IMR-90 (cell line): ENCODE results near the gene TELO2. TPM values are rescaled to one million over a fixed set of nuclear protein-coding genes. Genes with fewer than 3 reads are reported as not detected.

Experiments used
- ATAC-seq: fragments of 200-7000 bp; cut with Tn5 transposase; 2 replicates; pipeline ENCODE4 v1.9.1; 2020; ENCODE audit warnings: low read depth, mild to moderate bottlenecking, moderate library complexity
- BruUV-seq: library from RNA; stranded (reverse); fragments of 400-500 nt; replicated peaks from 2 replicates; lab custom pipeline; 2021; lab: Mats Ljungman, UMichigan
- CTCF ChIA-PET: fragments of 300-600 bp; formaldehyde crosslinking; extraction: SDS; loops from one replicate; lab custom pipeline; 2021; ENCODE audit warnings: antibody characterized with exemption; lab: Yijun Ruan, JAX
- POLR2A ChIA-PET: fragments of 300-600 bp; sonication (Branson Sonifier 250); formaldehyde crosslinking; loops from one replicate; lab custom pipeline; 2022; ENCODE audit warnings: antibody characterized with exemption; ENCODE audit not compliant: unreplicated experiment; lab: Charles Lee
- DNase-seq: peaks from one replicate; pipeline ENCODE4 v3.0.0; 2013
- H2AFZ ChIP-seq: replicated peaks from 2 replicates; pipeline ENCODE3; 2013; ENCODE audit warnings: low read length, mild to moderate bottlenecking; ENCODE audit not compliant: poor library complexity
- H2AK5ac ChIP-seq: 2 replicates; pipeline ENCODE4 v1.6.1; 2013; ENCODE audit warnings: low read depth, low read length, inconsistent platforms
- H2AK9ac ChIP-seq: replicated peaks from 2 replicates; pipeline ENCODE3; 2013; ENCODE audit warnings: mild to moderate bottlenecking, low read depth, low read length, moderate library complexity; ENCODE audit not compliant: poor library complexity
- H2BK120ac ChIP-seq: 2 replicates; pipeline ENCODE4 v1.6.1; 2013; ENCODE audit warnings: low read depth, low read length, inconsistent platforms
- H2BK15ac ChIP-seq: 3 replicates; pipeline ENCODE4 v1.6.1; 2013; ENCODE audit warnings: low read depth, low read length, inconsistent platforms
- H2BK20ac ChIP-seq: 2 replicates; pipeline ENCODE4 v1.6.1; 2013; ENCODE audit warnings: low read depth, mild to moderate bottlenecking, inconsistent platforms, low read length, moderate library complexity
- H2BK5ac ChIP-seq: 2 replicates; pipeline ENCODE4 v1.6.1; 2013; ENCODE audit warnings: mild to moderate bottlenecking, low read depth, low read length, inconsistent platforms; ENCODE audit not compliant: poor library complexity, severe bottlenecking
- H3K14ac ChIP-seq: replicated peaks from 2 replicates; pipeline ENCODE4 v1.6.1; 2013; ENCODE audit warnings: low read depth, low read length, inconsistent platforms
- H3K18ac ChIP-seq: 2 replicates; pipeline ENCODE4 v1.6.1; 2013; ENCODE audit warnings: low read depth, low read length, control low read depth
- H3K23ac ChIP-seq: 2 replicates; pipeline ENCODE4 v1.6.1; 2013; ENCODE audit warnings: low read depth, low read length, inconsistent platforms
- H3K27ac ChIP-seq: 2 replicates; pipeline ENCODE4 v1.5.1; 2013; ENCODE audit warnings: mild to moderate bottlenecking, control low read depth, low read length; ENCODE audit not compliant: insufficient read depth
- H3K27me3 ChIP-seq: 2 replicates; pipeline ENCODE4 v1.6.1; 2013; ENCODE audit warnings: low read length; ENCODE audit not compliant: control insufficient read depth, insufficient read depth
- H3K36me3 ChIP-seq: 2 replicates; pipeline ENCODE4 v1.6.1; 2013; ENCODE audit warnings: low read length, mixed read lengths; ENCODE audit not compliant: control insufficient read depth, insufficient read depth
- H3K4ac ChIP-seq: 2 replicates; pipeline ENCODE4 v1.6.1; 2013; ENCODE audit warnings: low read depth, low read length, inconsistent platforms
- H3K4me1 ChIP-seq: 2 replicates; pipeline ENCODE4 v1.6.1; 2013; ENCODE audit warnings: low read length, mixed read lengths; ENCODE audit not compliant: control insufficient read depth, insufficient read depth
- H3K4me2 ChIP-seq: 2 replicates; pipeline ENCODE4 v1.6.1; 2013; ENCODE audit warnings: low read depth, mild to moderate bottlenecking, control low read depth, low read length, moderate library complexity
- H3K4me3 ChIP-seq: 2 replicates; pipeline ENCODE4 v1.5.1; 2013; ENCODE audit warnings: low read depth, mild to moderate bottlenecking, control low read depth, low read length, moderate library complexity; ENCODE audit not compliant: insufficient read depth
- H3K56ac ChIP-seq: 2 replicates; pipeline ENCODE4 v1.6.1; 2013; ENCODE audit warnings: low read length, inconsistent platforms; ENCODE audit not compliant: insufficient read depth; ENCODE audit errors: extremely low read depth
- H3K79me1 ChIP-seq, 2 experiments: 2 replicates each; pipeline ENCODE4 v1.6.1; 2013; ENCODE audit warnings: low read length in 2 of 2, inconsistent platforms in 1 of 2, low read depth in 1 of 2
- H3K9ac ChIP-seq: 2 replicates; pipeline ENCODE4 v1.6.1; 2013; ENCODE audit warnings: low read depth, low read length, control low read depth
- H3K9me1 ChIP-seq: 2 replicates; pipeline ENCODE4 v1.6.1; 2013; ENCODE audit warnings: low read length, inconsistent platforms; ENCODE audit not compliant: insufficient read depth
- H3K9me3 ChIP-seq: 2 replicates; pipeline ENCODE4 v1.6.1; 2013; ENCODE audit warnings: low read length; ENCODE audit not compliant: control insufficient read depth, insufficient read depth
- H4K20me1 ChIP-seq: 2 replicates; pipeline ENCODE4 v1.6.1; 2013; ENCODE audit warnings: low read length, inconsistent platforms; ENCODE audit not compliant: insufficient read depth
- H4K5ac ChIP-seq: 2 replicates; pipeline ENCODE4 v1.6.1; 2013; ENCODE audit warnings: mild to moderate bottlenecking, low read depth, low read length, control low read depth
- H4K8ac ChIP-seq, 2 experiments: 2 replicates each; pipeline ENCODE4 v1.6.1; 2013; ENCODE audit warnings: low read depth in 2 of 2, low read length in 2 of 2, control low read depth in 1 of 2, inconsistent platforms in 1 of 2
- H4K91ac ChIP-seq: 2 replicates; pipeline ENCODE4 v1.6.1; 2013; ENCODE audit warnings: low read depth, low read length, inconsistent platforms; ENCODE audit not compliant: insufficient read depth
- BHLHE40 ChIP-seq: fragments of 150-350 bp; IDR thresholded peaks from 2 replicates; pipeline ENCODE4 v1.6.1; 2016; ENCODE audit warnings: mild to moderate bottlenecking, low read depth, low read length
- CEBPB ChIP-seq: IDR thresholded peaks from 2 replicates; pipeline ENCODE4 v1.6.1; 2012; ENCODE audit warnings: low read depth, low read length, improper control_type of control experiment
- CHD1 ChIP-seq: IDR thresholded peaks from 2 replicates; pipeline ENCODE4 v1.6.1; 2012; ENCODE audit warnings: low read depth, low read length, improper control_type of control experiment
- FOS ChIP-seq: fragments of 150-350 bp; IDR thresholded peaks from 2 replicates; pipeline ENCODE4 v1.6.1; 2016; ENCODE audit warnings: low read depth, low read length
- MAFK ChIP-seq: IDR thresholded peaks from 2 replicates; pipeline ENCODE4 v1.6.1; 2012; ENCODE audit warnings: low read depth, low read length, improper control_type of control experiment
- MAZ ChIP-seq: IDR thresholded peaks from 2 replicates; pipeline ENCODE4 v1.6.1; 2012; ENCODE audit warnings: low read depth, mild to moderate bottlenecking, low read length, improper control_type of control experiment, moderate library complexity, borderline replicate concordance
- MXI1 ChIP-seq: IDR thresholded peaks from 2 replicates; pipeline ENCODE4 v1.6.1; 2012; ENCODE audit warnings: low read depth, mild to moderate bottlenecking, low read length, moderate library complexity, borderline replicate concordance
- NFE2L2 ChIP-seq: fragments of 150-350 bp; IDR thresholded peaks from 2 replicates; pipeline ENCODE4 v1.6.1; 2016; ENCODE audit warnings: low read depth, mild to moderate bottlenecking, low read length
- POLR2A ChIP-seq: IDR thresholded peaks from 2 replicates; pipeline ENCODE4 v1.6.1; 2012; ENCODE audit warnings: mild to moderate bottlenecking, low read depth, low read length
- RAD21 ChIP-seq: IDR thresholded peaks from 2 replicates; pipeline ENCODE4 v1.6.1; 2012; ENCODE audit warnings: low read length, improper control_type of control experiment
- RFX5 ChIP-seq: IDR thresholded peaks from 2 replicates; pipeline ENCODE4 v1.8.0; 2012; ENCODE audit warnings: low read depth, mild to moderate bottlenecking, low read length, moderate library complexity
- WGBS, 2 experiments: methylation state at CpG; one replicate each; pipeline versions ENCODE4 v1.1.5 to v1.1.7; 2013; ENCODE audit warnings: missing lambda C conversion rate in 2 of 2; ENCODE audit not compliant: insufficient read length in 1 of 2; ENCODE audit errors: extremely low coverage in 2 of 2; 5-methylcytosine and 5-hydroxymethylcytosine counted together
- dilution Hi-C: fragments of 300-500 bp; cut with HindIII; formaldehyde crosslinking; loops from one replicate; pipeline ENCODE4 v1.14.3; 2018; ENCODE audit warnings: low sequenced_read_pairs; ENCODE audit not compliant: unreplicated experiment
- in situ Hi-C: fragments of 300-500 bp; cut with MboI; formaldehyde crosslinking; loops from 3 replicates; pipeline ENCODE4 v1.14.3; 2019; ENCODE audit warnings: low sequenced_read_pairs, inconsistent platforms, mixed read lengths
- intact Hi-C: fragments of 100-400 bp; cut with micrococcal nuclease; formaldehyde crosslinking; loops from 2 replicates; pipeline ENCODE4 v1.10.0; 2022
- polyA plus RNA-seq, 3 experiments: library from polyadenylated mRNA; depleted of rRNA; stranded (reverse); fragments of >200 nt; gene quantifications; 2 replicates each; pipeline ENCODE4 v1.2.3, GENCODE V29; 2012; ENCODE audit warnings: low replicate concordance in 1 of 3
- total RNA-seq: library from RNA; depleted of rRNA; stranded (reverse); fragments of >200 nt; gene quantifications from 2 replicates; pipeline ENCODE4 v1.2.3, GENCODE V29; 2012
- TF ChIP-seq, protein P1 (sequence below): conservative IDR thresholded peaks from 2 replicates; pipeline ENCODE4 v1.5.1; 2012; ENCODE audit warnings: mild to moderate bottlenecking, low read depth, low read length, improper control_type of control experiment
- TF ChIP-seq, protein P2 (sequence below): fragments of 150-350 bp; IDR thresholded peaks from 2 replicates; pipeline ENCODE4 v1.6.1; 2016; ENCODE audit warnings: low read depth, mild to moderate bottlenecking, low read length, moderate library complexity, borderline replicate concordance

Gene TELO2
- total and polyA plus RNA-seq, 2 of the 4 experiments (the other 2 are of a cell fraction), result 6.6 to 26.6 TPM

DNA sequence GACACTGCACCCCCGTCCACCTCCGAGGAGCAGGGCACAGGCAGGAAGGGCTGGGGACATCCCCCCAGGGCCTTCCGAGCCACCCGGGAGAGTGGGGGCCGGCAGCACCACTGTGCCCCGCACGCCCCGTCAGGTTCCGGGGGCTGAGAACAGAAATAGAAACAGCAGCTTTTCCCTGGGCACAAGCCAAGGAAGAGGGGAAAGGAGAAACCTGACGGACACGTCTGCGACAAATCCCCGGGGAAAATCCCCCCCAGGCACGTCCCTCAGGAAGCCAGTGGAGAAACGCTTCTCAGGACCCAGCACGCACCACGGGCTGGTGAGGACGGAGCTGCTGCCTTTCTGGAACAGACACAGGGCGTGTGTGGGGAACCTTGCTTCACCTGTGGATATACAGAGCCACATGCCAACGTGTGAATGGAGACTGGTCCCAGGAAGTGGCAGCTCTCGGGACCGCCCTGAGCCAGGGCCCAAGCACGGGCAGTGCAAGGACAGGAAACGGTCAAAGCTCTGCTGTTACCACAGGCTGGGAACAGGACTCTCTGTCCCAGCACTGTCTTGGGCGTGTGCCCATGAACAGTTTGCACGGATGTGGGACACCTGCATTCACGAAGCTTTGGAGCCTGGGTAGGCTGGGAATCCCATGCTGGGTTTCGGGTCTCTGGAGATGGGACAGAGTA, 39.1 kb downstream of the TELO2 start (continued):
- TF ChIP-seq FOS, result no peak

DNA sequence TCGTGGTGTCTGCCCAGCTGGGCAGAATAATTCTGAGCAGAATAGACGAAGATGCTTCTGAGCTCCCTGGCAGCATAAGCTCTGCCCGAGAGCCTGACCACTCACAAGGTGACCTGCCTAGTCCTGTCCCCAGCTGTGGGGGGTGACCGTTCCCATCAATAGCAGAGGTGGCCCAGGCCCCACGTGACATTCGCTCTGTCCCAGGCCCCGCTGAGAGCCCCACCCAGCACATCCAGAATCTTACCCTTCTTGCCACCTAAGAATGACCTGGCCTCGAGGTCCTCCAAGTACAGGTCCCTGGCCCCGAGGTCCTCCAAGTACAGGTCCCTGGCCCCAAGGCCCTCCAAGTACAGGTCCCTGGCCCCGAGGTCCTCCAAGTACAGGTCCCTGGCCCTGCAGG, 39.6 kb downstream of the TELO2 start:
- H4K91ac ChIP-seq, result peak overlapping the region; percentile 71
- no peak overlapping the region for H2BK15ac ChIP-seq
- no peak overlapping the region for H3K4me3 ChIP-seq
- no peak overlapping the region for H2BK5ac ChIP-seq
- peak overlapping the region; percentile 61; the same call in 1 of the 2 replicates for H4K5ac ChIP-seq
- H3K23ac ChIP-seq, result peak overlapping the region; percentile 95; the same call in 1 of the 2 replicates
- DNase-seq (no peak), ATAC-seq (no peak)
- in situ Hi-C loops (no loop called here), dilution Hi-C loops (no loop called here), intact Hi-C loops (no loop called here)
- H3K18ac ChIP-seq, result no peak overlapping the region; the same call in 1 of the 2 replicates
- H3K79me1 ChIP-seq, result peaks cover 5 to 39% of the 10 kb centered on the region in 2 experiments; a peak in 3 of 4 replicates
- H3K4me2 ChIP-seq, result no peak overlapping the region
- CTCF ChIA-PET, result interaction anchor here (1.5 kb wide), 1 partner anchor 31 kb away, joined by 3 read pairs; no protein-coding TSS in a partner anchor
- peaks cover 4% of the 10 kb centered on the region for H3K9me1 ChIP-seq
- H3K27ac ChIP-seq, result peak overlapping the region; percentile 89
- H3K4ac ChIP-seq, result peak overlapping the region; percentile 86
- no peaks in the 10 kb centered on the region for H3K9me3 ChIP-seq
- H4K8ac ChIP-seq, result peak overlapping the region; percentile 77 to 92; a peak in 3 of 4 replicates
- 91% methylated on average over 7 of the region's 10 CpGs; no CpG with 5 or more reads in 1 of the 2 experiments for WGBS, 2 experiments
- no peaks in the 10 kb centered on the region for H4K20me1 ChIP-seq
- H2AFZ ChIP-seq, result peak overlapping the region; percentile 97
- peak overlapping the region; percentile 95; the same call in 1 of the 2 replicates for H3K14ac ChIP-seq
- peaks cover 17% of the 10 kb centered on the region for H3K4me1 ChIP-seq
- no peak overlapping the region for H3K56ac ChIP-seq
- H2AK5ac ChIP-seq, result peak overlapping the region; percentile 36
- no peak overlapping the region for H2AK9ac ChIP-seq
- peak overlapping the region; percentile 77; the same call in 1 of the 2 replicates for H2BK120ac ChIP-seq
- POLR2A ChIA-PET, result no interaction called here
- H3K27me3 ChIP-seq, result no peaks in the 10 kb centered on the region
- no TSS peak for BruUV-seq
- no peak overlapping the region for H3K9ac ChIP-seq
- H2BK20ac ChIP-seq, result no peak overlapping the region
- H3K36me3 ChIP-seq, result peaks cover 11% of the 10 kb centered on the region
- TF ChIP-seq CEBPB (no peak), RAD21 (no peak), BHLHE40 (no peak), MAFK (no peak), MAZ (no peak), MXI1 (no peak), CHD1 (no peak), RFX5 (no peak), NFE2L2 (no peak), FOS (no peak), POLR2A (no peak)
- TF ChIP-seq, protein P1, sequence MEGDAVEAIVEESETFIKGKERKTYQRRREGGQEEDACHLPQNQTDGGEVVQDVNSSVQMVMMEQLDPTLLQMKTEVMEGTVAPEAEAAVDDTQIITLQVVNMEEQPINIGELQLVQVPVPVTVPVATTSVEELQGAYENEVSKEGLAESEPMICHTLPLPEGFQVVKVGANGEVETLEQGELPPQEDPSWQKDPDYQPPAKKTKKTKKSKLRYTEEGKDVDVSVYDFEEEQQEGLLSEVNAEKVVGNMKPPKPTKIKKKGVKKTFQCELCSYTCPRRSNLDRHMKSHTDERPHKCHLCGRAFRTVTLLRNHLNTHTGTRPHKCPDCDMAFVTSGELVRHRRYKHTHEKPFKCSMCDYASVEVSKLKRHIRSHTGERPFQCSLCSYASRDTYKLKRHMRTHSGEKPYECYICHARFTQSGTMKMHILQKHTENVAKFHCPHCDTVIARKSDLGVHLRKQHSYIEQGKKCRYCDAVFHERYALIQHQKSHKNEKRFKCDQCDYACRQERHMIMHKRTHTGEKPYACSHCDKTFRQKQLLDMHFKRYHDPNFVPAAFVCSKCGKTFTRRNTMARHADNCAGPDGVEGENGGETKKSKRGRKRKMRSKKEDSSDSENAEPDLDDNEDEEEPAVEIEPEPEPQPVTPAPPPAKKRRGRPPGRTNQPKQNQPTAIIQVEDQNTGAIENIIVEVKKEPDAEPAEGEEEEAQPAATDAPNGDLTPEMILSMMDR, result no peak
- TF ChIP-seq, protein P2, sequence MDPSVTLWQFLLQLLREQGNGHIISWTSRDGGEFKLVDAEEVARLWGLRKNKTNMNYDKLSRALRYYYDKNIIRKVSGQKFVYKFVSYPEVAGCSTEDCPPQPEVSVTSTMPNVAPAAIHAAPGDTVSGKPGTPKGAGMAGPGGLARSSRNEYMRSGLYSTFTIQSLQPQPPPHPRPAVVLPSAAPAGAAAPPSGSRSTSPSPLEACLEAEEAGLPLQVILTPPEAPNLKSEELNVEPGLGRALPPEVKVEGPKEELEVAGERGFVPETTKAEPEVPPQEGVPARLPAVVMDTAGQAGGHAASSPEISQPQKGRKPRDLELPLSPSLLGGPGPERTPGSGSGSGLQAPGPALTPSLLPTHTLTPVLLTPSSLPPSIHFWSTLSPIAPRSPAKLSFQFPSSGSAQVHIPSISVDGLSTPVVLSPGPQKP, result no peak
